ENCODE results near the gene CCR2. TPM values are rescaled to one million over a fixed set of nuclear protein-coding genes. Genes with fewer than 3 reads are reported as not detected.
A peak's percentile ranks its signal among the peaks of the same experiment; 100 is the strongest.
"Not testable (repeated sequence)": the region's sequence is repeated elsewhere in the genome, so short reads cannot be mapped to it uniquely, and the experiment has no call there.

CCR2 gene
- total RNA-seq, 1 donor from 2014 or later = not detected

- DNase-seq (ENCODE audit: low read depth in 2 of 2) = no peak
Observed at GRCh38 chr3:46375814-46376213, 21.9 kb downstream of the CCR2 start.

GRCh38 chr3:46378426-46378942 lies 24.6 kb downstream of the CCR2 start:
- peak; percentile 5 to 49 for DNase-seq (ENCODE audit: low read depth in 2 of 2)

- no peak for DNase-seq (ENCODE audit: low read depth in 2 of 2)
Observed at GRCh38 chr3:46380471-46381221, 26.7 kb downstream of the CCR2 start.

- no peak for DNase-seq (ENCODE audit: low read depth in 2 of 2)
Observed at GRCh38 chr3:46381625-46382024, 27.7 kb downstream of the CCR2 start.

GRCh38 chr3:46383211-46383950 lies 29.5 kb downstream of the CCR2 start:
- no peak for DNase-seq (ENCODE audit: low read depth in 2 of 2)

GRCh38 chr3:46383951-46384330 lies 30.0 kb downstream of the CCR2 start:
- DNase-seq (ENCODE audit: low read depth in 2 of 2) = no peak

GRCh38 chr3:46386205-46386604 lies 32.3 kb downstream of the CCR2 start:
- peak in 1 of 2 donors; percentile 82 for DNase-seq (ENCODE audit: low read depth in 2 of 2)

GRCh38 chr3:46388847-46389246 lies 34.9 kb downstream of the CCR2 start:
- not testable (repeated sequence) for DNase-seq (ENCODE audit: low read depth in 2 of 2)

GRCh38 chr3:46389306-46389705 lies 35.4 kb downstream of the CCR2 start:
- no peak for DNase-seq (ENCODE audit: low read depth in 2 of 2)

GRCh38 chr3:46391526-46391925 lies 37.6 kb downstream of the CCR2 start:
- DNase-seq (ENCODE audit: low read depth in 2 of 2) = not testable (repeated sequence)

- DNase-seq (ENCODE audit: low read depth in 2 of 2) = no peak
Observed at GRCh38 chr3:46393011-46393410, 39.1 kb downstream of the CCR2 start.

- DNase-seq (ENCODE audit: low read depth in 2 of 2) = no peak
Observed at GRCh38 chr3:46393554-46394434, 39.9 kb downstream of the CCR2 start.

GRCh38 chr3:46395210-46395661 lies 41.3 kb downstream of the CCR2 start:
- DNase-seq (ENCODE audit: low read depth in 2 of 2) = no peak

GRCh38 chr3:46395766-46396530 lies 42.0 kb downstream of the CCR2 start:
- no peak for DNase-seq (ENCODE audit: low read depth in 2 of 2)

GRCh38 chr3:46397111-46397510 lies 43.2 kb downstream of the CCR2 start:
- no peak for DNase-seq (ENCODE audit: low read depth in 2 of 2)

- no peak for DNase-seq (ENCODE audit: low read depth in 2 of 2)
Observed at GRCh38 chr3:46398186-46398955, 44.5 kb downstream of the CCR2 start.

GRCh38 chr3:46399098-46399497 lies 45.2 kb downstream of the CCR2 start:
- no peak for DNase-seq (ENCODE audit: low read depth in 2 of 2)

GRCh38 chr3:46399557-46399956 lies 45.6 kb downstream of the CCR2 start:
- DNase-seq (ENCODE audit: low read depth in 2 of 2) = no peak

GRCh38 chr3:46400000-46400734 lies 46.3 kb downstream of the CCR2 start:
- DNase-seq (ENCODE audit: low read depth in 2 of 2) = peak in 1 of 2 donors; percentile 58

All from dermis microvascular lymphatic vessel endothelial cell (primary cell).